Stimulated activated CD8-positive, alpha-beta memory T cell treated with anti-CD3 and anti-CD28 coated beads, Interleukin-12 subunit alpha, Interleukin-12 subunit beta, amount 100 ng/mL, for 1 hour (primary cell): ENCODE data around the gene PAGR1.
"Not testable (repeated sequence)": the region's sequence is repeated elsewhere in the genome, so short reads cannot be mapped to it uniquely, and the experiment has no call there.

Experiments
- DNase-seq: peaks from one replicate; pipeline ENCODE4 v3.0.0-alpha.2; 2020; ENCODE audit warnings: low read depth

Gene PAGR1

GRCh38 chr16:29791845-29792807 lies 23.8 kb upstream of the PAGR1 start:
- no peak for DNase-seq

DNA sequence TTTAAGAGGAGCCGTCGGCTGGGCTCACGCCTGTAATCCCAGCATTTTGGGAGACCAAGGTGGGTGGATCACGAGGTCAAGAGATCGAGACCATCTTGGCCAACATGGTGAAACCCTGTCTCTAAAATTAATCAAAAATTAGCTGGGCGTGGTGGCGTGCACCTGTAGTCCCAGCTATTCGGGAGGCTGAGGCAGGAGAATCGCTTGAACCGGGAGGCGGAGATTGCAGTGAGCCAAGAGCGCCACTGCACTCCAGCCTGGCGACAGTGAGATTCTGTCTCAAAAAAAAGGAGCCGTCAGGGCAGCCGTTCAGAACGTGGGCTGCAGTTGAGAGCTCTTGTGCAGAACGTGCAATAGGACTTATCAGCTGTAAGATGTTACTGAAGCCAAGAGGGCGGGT lies 22.8 kb upstream of the PAGR1 start:
- not testable (repeated sequence) for DNase-seq

DNA sequence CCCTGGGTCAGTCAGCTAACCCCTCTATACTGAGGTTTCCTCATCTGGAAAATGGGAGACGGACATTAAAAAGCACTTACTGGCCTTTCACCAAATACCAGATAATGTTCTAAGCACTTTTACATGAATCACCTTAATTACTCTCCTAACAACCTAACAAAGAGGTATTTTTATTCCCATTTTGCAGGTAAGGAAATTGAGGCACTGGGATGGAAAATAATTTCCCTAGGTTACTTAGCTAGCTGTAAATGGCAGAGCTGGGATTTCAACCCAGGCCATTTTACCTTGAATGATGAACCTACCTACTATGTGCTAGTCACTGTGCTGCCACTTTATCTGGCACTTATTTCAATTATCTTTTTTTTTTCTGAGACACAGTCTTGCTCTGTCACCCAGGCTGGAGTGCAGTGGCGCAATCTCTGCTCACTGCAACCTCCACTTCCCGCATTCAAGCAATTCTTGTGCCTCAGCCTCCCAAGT lies 21.7 kb upstream of the PAGR1 start:
- no peak for DNase-seq

- no peak for DNase-seq
Measured at GRCh38 chr16:29802416-29802935, 13.5 kb upstream of the PAGR1 start.

DNA sequence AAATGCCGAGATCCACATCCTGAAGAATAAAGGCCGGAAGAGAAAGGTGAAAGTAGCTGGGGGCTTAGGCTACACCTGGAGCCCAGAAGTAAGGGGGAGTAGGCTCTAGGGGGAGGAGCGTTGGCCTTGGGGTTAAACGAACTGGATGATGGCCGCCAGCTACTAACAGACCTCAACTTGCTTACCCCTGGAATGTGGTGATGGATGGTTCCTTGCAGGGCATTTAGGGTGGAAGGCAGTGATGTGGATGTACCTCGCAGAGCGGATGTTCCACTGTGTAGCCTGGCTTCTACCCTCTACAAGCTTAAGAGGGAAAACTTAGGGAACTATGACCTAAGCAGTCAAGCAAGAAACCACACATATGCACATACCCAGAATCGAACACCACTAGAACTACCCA lies 11.9 kb upstream of the PAGR1 start:
- DNase-seq: no peak

GRCh38 chr16:29804455-29805231 lies 11.3 kb upstream of the PAGR1 start:
- DNase-seq: no peak

DNA sequence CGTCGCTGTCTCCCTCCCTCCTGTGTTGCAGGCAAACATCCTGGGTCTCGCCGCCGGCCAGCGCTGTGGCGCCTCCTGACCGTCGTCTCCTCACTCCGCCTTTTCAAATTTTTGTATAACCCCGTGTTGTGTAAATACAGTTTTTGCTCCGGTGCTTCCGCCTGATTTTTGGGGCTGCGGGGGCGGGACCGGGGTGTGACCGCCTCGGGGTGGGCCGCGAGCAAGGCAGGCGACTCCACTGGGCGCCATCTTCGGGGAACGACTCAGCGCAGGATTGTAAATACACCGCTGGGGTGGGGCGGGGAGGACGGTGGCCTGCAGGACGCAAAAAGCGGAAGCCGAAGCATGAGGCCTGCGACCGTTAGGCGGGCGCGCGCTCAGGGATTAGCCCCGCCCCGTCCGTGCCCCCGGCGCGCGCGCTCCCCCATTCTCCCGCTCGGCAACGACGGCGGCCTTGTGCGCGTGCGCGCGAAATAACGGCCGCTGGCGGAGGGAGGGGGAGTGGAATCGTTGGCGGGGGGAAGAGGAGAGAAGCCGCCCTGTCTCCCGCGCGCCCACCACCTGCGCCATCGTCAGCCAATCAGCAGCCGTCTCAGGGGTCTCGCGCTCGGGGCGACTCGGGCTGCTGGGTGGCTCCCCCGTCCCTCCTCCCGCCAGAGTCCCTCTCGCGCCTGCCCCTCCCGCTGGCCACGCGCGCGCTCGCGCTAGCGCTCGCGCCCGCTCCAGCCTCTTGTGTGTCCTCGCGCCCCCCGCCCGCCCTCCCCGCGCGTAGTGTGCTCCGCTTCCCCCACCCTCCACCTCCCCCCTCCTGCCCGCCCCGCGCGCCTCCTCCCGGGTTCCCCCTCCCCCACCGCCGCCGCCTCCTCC lies 10.5 kb upstream of the PAGR1 start:
- DNase-seq: peak; percentile 96

DNA sequence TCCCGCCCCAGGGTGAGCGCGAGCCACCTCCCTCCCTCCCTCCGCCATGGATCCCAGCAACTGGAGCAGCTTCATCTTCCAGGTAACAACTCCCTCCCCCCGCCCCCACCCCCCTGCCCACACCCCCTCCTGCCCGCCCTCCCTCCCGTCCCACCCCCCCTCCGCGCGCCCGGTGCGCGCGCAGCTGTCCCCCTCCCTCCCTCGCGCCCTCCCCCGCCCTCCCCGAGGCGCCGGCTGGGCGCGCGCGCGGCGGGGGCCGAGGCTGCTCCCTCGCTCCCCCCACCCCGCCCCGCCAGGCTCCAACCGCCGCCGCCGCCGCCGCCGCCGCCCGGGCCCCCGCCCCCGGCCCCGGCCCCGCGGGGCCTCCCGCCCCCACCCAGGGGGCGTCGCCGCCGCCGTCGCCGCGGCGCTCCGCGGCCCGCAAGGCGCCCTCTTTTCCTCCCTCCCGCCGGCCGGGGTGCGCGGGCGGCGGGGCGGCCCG lies 9.8 kb upstream of the PAGR1 start, which contains the start of gene MAZ:
TSS of gene MAZ (plus strand) at position 431 of the 481 bp plus-strand sequence. CDS start 173 bp downstream, outside the sequence.
- DNase-seq: no peak

DNA sequence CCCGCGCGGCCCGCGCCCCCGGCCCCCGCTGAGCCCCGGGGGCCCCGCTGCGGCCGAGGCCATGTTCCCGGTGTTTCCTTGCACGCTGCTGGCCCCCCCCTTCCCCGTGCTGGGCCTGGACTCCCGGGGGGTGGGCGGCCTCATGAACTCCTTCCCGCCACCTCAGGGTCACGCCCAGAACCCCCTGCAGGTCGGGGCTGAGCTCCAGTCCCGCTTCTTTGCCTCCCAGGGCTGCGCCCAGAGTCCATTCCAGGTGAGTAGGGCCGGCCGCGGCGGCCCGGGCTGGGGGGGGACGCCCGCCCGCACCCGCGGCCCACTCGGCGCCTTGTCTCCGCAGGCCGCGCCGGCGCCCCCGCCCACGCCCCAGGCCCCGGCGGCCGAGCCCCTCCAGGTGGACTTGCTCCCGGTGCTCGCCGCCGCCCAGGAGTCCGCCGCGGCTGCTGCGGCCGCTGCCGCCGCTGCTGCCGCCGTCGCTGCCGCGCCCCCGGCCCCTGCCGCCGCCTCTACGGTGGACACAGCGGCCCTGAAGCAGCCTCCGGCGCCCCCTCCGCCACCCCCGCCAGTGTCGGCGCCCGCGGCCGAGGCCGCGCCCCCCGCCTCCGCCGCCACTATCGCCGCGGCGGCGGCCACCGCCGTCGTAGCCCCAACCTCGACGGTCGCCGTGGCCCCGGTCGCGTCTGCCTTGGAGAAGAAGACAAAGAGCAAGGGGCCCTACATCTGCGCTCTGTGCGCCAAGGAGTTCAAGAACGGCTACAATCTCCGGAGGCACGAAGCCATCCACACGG lies 9.1 kb upstream of the PAGR1 start:
- no peak for DNase-seq

DNA sequence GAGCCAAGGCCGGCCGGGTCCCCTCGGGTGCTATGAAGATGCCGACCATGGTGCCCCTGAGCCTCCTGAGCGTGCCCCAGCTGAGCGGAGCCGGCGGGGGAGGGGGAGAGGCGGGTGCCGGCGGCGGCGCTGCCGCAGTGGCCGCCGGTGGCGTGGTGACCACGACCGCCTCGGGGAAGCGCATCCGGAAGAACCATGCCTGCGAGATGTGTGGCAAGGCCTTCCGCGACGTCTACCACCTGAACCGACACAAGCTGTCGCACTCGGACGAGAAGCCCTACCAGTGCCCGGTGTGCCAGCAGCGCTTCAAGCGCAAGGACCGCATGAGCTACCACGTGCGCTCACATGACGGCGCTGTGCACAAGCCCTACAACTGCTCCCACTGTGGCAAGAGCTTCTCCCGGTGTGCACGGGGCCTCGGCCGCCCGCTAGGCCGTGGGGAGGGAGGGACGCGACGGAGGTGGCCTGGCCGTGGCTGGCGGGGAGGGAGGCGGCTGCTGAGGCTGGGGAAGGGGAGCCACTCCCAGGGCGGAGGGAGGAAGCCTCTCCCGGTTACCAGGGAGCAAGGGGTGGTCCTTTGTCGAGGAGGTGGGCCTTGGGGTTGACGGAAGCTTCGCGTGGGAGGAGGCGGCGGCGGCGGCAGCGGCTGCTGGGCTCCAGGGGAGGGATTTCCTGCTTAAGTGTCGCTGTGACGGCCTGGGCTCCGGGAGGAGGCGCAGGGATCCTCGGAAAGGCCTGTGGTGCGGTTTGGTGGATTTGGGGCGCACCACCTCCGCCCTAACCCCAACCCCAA lies 8.3 kb upstream of the PAGR1 start:
- peak; percentile 74 for DNase-seq

DNA sequence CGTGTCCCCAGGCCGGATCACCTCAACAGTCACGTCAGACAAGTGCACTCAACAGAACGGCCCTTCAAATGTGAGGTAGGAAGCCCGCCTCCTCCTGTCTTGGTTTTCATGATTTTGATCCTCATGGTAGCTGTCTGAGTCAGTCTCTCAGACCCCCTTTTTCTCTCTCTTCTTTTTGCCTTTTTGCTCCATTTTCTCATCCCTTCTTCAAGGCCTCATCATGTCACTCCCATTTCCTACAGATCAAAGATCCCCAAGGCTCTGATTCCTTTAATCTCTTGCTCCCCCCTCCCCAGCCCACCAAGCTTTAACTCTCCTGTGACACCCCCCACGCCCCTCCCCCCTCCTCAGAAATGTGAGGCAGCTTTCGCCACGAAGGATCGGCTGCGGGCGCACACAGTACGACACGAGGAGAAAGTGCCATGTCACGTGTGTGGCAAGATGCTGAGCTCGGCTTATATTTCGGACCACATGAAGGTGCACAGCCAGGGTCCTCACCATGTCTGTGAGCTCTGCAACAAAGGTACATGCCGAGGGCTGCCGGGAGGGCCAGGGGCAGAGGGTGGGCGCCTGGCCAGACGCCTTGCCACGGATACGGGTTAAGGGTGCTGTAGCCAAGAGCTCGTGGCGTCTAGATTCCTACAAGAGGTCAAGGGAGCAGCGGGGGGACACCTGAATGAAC lies 7.6 kb upstream of the PAGR1 start:
- DNase-seq: no peak

DNA sequence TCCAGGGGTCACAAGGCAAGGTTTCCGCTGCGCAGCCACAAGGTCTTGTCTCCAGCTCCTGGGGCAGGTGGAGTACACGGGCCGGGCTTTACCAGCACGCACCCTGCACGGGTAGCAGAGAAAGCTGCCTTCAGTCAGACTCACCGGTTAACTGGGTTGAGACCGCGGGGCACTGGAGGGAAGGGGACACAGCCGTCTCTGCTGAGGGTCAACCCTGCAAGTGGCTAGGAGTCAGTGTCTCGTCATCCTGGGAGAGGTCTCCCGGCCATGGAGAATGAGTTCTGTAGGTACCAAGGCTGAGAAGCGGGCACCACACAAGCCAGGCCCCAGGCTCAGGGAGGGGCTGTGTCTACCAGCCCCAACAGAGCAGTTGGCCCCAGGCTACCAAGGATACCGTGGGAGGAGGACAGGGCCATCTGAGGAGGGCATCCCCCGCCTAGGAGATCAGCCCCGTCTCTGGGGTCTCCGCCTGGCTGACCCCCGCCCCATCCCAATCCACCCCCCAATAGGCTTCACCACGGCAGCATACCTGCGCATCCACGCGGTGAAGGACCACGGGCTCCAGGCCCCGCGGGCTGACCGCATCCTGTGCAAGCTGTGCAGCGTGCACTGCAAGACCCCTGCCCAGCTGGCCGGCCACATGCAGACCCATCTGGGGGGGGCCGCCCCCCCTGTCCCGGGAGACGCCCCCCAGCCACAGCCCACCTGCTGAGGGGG lies 6.8 kb upstream of the PAGR1 start:
- DNase-seq: no peak

GRCh38 chr16:29809850-29810698 lies 5.9 kb upstream of the PAGR1 start:
- DNase-seq: no peak

DNA sequence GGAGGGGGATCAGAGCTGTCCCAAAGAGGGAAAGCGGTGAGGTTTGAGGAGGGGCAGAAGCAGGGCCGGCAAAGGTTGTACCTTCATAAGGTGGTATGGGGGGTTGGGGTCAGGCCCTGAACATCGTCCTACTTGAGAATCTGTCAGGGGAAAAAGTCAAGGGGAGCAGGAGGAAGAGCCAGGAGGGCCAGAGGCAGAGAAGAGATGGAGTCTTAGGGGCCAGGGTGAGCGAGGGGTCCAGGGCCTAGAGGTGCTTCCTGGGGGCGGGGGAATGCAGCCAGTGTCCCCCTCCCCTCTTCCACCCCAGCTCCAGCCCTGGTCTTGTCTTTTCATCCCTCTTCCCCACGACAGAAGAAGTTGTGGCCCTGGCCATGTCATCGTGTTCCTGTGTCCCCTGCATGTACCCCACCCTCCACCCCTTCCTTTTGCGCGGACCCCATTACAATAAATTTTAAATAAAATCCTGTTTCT lies 5.2 kb upstream of the PAGR1 start:
- no peak for DNase-seq

- DNase-seq: no peak
Measured at GRCh38 chr16:29811170-29811895, 4.6 kb upstream of the PAGR1 start.

- DNase-seq: no peak
Measured at GRCh38 chr16:29811896-29812665, 3.9 kb upstream of the PAGR1 start, which contains the start of gene PRRT2. PRRT2 (plus strand) TSS chr16:29812193; CDS start chr16:29813055, 862 bp downstream.
